Epidermal melanocyte (primary cell): ENCODE results near the gene MAGEB17.
"Not testable (repeated sequence)": the region's sequence is repeated elsewhere in the genome, so short reads cannot be mapped to it uniquely, and the experiment has no call there.

Experiments
- DNase-seq: peaks from one replicate; pipeline ENCODE4 v3.0.0; 2011; ENCODE audit warnings: low spot score; ENCODE audit not compliant: insufficient read length

Gene MAGEB17

GRCh38 chrX:16155581-16156096 is 11.6 kb upstream of the MAGEB17 start:
- no peak for DNase-seq

DNA sequence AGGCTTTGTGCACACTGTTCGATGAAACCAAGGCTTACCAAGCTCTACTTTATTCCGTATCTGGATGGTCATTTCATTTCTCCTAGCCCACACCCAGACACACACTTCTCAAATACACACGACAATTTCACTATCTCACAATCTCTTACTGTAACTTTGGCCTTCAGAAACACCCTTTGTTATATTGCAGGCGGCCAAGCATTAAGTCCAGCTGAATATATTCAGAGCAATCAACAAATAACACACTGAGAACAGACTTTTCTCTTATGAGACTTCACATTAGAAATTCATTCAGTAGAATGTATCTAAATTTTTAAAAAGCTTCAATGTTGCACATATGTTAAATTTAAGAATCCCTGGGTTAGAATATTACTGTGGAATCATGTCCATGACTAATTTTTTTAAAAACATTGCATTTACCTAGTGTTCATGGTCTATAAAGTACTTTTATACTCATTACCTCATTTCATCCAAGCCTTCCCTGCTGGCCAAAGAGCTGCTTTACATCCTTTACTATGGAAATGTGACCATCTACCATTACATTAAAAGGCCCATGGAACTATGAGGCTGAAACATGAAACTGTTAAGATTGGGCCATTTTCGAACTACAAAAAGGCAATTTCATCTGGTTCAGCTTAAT is 10.5 kb upstream of the MAGEB17 start:
- no peak for DNase-seq

DNA sequence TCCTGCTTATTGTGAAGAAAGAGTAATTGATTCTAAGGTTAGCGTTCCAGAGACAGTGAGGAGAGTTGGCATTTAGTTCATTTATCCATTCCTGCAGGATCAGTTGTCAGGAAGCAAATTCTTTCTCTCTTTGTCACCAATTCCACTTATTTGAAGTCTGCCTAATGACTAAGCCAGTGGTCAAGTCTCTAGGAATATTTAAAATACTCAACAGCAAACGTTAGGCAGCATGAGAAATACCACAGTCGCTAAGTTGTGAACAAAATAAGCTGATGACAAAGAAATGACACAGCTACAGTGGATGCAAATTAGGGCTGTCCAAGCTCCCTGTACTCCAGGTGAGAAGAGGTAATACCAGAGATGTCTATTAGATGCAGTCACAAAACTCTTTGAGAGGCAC is 6.6 kb upstream of the MAGEB17 start:
- DNase-seq, result peak; percentile 20

GRCh38 chrX:16161173-16161572 is 6.1 kb upstream of the MAGEB17 start:
- DNase-seq, result not testable (repeated sequence)

GRCh38 chrX:16162391-16162790 is 4.9 kb upstream of the MAGEB17 start:
- DNase-seq, result no peak

DNA sequence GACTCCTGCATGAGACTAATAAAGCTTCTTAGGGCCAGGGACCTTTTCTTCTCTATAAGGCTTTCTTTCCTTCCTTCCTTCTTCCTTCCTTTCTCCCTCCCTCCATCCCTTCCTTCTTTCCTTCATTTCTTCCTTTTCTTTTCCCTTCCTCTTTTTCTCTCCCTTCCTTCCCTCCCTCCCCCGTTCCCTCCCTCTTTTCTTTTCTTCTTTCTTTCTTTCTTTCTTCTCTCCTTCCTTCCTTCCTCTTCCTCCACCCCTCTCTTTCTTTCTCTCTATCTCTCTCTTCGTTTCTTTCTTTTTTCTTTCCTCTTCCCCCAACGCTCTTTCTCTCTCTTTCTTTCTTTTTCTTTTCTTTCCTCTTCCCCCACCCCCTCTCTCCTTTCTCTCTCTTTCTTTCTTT is 2.5 kb upstream of the MAGEB17 start:
- DNase-seq, result no peak

DNA sequence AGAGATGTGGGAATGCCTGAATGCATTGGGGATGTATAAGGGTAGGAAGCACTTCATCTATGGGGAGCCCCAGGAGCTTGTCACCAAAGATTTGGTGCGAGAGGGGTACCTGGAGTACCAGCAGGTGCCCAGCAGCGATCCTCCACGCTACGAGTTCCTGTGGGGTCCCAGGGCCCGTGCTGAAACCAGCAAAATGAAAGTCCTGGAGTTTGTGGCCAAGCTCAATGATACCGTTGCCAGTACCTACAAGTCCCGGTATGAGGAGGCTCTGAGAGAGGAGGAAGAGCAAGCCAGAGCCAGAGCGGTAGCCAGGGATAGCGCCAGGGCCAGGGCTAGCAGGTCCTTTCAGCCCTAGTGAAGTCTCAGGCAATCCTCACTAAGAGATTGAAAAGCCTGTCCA is 3.8 kb downstream of the MAGEB17 start:
- DNase-seq, result no peak

GRCh38 chrX:16171944-16172343 is 4.7 kb downstream of the MAGEB17 start:
- DNase-seq, result no peak

DNA sequence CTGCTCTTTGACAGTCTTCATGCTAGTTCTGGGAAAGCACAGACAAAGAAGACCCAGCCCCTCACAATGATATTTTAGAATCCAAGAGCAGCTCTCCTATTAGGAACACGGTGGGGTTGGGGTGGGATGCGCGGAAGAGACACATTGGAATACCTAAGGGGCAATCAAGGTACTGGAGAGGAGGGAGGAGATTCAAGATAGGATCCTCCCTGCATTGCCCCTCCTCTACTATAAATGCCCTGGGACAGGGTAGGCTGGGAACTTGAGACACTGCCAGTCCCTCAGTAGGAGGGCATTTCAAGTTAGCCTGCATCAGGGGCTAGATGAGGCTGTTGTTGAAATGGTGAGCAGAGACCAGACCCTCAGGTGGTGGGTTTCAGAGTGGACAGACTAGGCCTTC is 5.1 kb downstream of the MAGEB17 start:
- no peak for DNase-seq

GRCh38 chrX:16175329-16176061 is 8.2 kb downstream of the MAGEB17 start:
- no peak for DNase-seq

- no peak for DNase-seq
Observed at GRCh38 chrX:16177260-16177659, 10.0 kb downstream of the MAGEB17 start.

DNA sequence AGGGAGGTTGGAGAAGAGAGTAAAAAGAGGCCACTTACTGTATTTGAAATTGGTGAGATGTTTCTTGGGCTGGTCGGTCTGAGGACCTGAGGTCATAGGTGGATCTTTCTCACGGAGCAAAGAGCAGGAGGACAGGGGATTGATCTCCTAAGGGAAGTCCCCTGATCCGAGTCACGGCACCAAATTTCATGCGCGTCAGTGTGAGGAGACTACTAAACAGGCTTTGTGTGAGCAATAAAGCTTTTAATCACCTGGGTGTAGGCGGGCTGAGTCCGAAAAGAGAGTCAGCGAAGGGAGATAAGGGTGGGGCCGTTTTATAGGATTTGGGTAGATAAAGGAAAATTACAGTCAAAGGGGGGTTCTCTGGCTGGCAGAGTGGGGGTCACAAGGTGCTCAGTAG is 16.6 kb downstream of the MAGEB17 start:
- not testable (repeated sequence) for DNase-seq

DNA sequence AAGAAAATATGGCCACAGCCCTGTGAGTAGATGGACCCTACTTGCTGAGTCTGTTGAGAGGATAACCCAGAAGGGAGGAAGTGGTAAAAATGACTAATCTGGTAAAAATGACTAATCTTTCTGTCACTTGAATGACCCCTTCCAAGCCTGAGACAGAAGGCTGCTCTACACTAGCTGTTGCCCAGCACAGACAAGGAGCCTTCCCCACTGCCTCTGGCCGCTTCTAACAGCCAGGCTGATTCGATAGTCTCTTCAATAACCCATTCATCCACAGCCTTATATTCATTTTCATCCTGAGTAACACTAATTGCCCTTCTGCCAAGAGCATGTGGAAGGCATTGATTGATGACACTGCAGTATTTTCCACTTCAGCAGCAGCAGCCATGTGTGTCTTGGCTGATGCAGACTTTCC is 18.4 kb downstream of the MAGEB17 start:
- DNase-seq, result no peak

DNA sequence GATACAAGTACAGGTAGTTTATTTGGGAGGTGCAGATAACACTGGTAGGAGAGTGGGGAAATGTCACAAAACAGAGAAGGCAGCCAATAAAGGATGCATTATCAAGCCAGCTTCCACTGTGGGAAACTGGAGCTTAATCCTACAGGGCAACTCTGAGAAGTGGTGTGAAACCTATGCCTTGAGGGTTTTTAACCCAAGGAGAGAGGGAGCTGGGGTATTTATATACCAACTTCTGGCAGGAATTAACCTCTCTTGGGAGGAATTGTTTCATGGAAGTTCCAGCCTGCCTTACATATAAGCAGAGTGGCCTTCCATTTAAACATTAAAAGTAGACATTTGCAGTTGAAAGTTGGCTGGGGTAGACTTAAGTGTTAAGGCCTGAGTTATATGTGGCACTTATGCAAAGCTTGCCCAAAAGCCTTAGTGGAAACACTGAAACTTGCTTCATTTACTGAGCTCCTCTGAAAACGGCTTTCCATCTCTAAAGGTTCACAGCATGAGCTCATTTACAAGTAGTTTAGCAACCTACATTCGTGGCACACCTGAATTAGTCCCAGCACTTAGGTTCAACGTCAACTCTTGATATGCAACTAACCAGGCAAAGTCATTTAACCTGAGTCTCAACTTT is 19.2 kb downstream of the MAGEB17 start:
- no peak for DNase-seq

GRCh38 chrX:16187024-16187760 is 19.9 kb downstream of the MAGEB17 start:
- DNase-seq, result no peak

DNA sequence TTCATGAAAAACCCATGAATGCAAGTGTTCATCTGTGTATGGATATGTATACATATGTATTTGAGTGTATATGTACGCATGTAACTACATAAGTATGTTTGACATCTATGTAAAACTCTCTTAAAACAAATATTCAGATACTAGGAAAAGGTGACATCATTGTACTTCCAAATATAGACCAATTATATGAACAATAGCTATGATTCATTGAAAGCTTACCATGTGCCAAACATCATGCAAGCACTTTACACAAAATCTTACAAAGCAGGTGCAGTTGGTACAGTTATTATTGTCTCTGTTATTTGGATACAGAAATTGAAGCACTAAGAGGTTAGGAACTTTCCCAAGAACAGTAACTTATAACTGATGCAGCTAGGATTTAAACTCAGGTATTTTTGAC is 21.4 kb downstream of the MAGEB17 start:
- DNase-seq, result no peak

DNA sequence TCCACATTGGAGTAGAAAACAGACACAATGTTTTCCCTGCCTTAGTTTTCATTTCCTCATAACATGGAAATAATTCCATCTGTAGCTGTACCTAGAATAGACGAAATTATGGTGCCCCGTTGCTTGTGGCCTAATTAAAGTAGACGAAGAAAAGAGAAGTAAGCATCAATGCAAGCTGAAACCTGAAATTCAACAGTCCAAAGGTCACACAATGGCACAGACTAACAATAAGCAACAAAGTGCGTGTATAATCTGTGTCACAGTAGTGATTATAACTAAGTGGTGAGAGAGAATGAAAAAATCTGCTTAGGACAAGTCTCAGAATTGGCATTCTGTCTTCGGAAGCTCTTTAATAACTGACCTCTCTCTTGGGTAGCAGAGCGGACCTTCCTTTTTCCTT is 24.3 kb downstream of the MAGEB17 start:
- no peak for DNase-seq

DNA sequence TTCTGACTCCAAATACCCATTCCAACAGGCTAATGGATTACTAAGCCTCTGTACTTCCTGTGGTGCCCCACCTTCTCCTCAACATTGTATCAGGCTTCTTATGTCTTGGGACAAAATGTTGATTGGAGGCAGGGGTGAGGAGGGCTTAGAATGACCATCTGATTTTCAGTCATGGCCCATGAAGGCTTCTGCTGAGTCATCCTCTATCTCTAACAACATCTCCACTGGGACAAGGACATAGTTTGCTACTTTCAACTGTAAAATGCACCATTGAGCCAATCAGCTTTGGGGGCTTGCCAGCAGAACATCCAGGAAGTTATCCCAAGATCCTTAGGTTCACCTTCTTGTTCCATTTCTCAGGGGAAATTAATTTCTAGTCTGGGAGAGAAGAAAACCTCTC is 29.5 kb downstream of the MAGEB17 start:
- no peak for DNase-seq

- DNase-seq, result no peak
Observed at GRCh38 chrX:16199343-16199742, 32.1 kb downstream of the MAGEB17 start.

- no peak for DNase-seq
Observed at GRCh38 chrX:16202943-16203342, 35.7 kb downstream of the MAGEB17 start.

GRCh38 chrX:16204538-16204937 is 37.3 kb downstream of the MAGEB17 start:
- DNase-seq, result no peak

- no peak for DNase-seq
Observed at GRCh38 chrX:16205840-16206239, 38.6 kb downstream of the MAGEB17 start.
